Activated CD8-positive, alpha-beta memory T cell treated with anti-CD3 and anti-CD28 coated beads, Interleukin-2, amount 50 U/mL, for 48 hours (primary cell): ENCODE data around the gene TGM3.

Experiments used
- DNase-seq: peaks from one replicate; pipeline ENCODE4 v3.0.0-alpha.2; 2020

Gene TGM3

DNA sequence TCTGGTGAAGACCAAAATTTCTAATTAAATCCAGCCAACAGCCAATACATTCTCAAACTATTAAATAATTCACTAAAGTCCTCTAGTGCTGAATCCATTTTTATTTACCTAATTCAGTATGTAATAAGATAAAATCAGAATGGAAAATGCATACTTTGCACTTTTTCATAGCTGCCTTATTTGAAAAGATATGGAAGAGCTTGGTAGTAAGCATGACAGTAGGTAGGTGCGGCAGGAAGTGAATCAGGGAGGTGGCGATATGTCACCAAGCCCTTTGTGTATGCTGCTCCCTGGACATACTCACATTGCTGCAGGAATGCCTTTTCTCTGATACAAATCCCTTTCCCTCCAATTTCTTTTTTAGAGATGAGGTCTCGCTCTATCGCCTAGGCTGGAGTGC is 10.2 kb upstream of the TGM3 start:
- DNase-seq: no peak

DNA sequence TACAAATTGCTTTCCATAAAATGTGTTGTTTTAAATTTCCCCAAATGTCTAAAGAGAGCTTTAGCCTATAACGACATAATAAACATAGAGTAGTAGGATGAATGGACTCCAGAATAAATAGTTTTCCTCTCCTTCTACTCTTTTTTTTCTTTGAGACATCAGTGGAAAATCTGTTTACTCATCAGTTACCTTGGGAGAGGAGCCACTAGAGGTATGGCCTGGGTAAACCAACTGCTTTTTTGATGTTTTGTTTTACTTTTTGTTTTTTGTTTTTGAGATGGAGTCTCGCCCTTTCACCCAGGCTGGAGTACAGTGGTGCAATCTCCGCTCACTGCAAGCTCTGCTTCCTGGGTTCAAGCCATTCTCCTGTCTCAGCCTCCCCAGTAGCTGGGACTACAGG is 8.3 kb upstream of the TGM3 start:
- no peak for DNase-seq

- no peak for DNase-seq
Measured at GRCh38 chr20:2289475-2289874, 6.3 kb upstream of the TGM3 start.

GRCh38 chr20:2290486-2290885 is 5.3 kb upstream of the TGM3 start:
- no peak for DNase-seq

DNA sequence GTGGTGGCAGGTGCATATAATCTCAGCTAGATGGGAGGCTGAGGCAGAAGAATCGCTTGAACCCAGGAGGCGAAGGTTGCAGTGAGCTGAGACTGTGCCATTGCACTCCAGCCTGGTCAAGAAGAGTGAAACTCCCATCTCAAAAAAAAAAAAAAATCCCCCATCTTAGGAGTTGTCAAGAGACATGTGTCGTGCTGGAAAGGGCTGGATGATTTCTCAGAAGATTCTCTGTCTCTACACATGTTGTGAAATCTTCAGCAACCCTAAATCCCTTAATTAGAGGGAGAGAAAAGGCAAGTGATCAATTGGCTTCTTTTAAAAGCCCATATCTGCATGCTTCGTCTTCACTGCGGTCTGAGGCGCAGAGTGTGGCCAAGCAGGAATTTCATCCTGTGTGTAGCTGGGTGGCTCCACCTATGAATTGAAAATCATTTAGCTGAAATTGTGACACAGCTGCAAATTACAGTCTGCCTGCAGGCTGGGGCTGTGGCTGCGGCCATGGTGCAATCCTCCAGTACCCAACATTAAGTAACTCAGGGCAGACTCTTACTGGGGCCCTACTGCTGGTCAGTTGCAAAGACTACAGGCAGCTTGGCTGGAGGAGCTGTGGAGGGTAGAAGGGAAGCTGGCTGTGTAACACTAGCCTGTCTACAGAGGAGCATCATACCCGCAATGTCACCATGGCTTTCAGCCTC is 3.2 kb upstream of the TGM3 start:
- no peak for DNase-seq

DNA sequence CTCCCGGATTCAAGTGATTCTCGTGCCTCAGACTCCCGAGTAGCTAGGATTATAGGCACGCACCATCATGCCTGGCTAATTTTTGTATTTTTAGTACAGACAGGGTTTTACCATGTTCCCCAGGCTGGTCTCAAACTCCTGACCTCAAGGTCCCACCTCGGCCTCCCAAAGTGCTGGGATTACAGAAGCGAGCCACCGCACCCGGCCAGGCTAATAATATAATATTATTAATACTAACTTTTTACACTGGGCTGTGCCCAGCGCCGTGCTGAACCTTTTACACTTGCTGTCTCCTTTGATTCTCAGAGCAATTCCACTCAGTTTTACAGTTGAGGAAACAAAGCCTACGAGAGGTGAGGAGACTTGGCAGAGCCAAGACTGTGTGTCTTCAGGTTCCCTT is 2.3 kb upstream of the TGM3 start:
- DNase-seq: no peak

DNA sequence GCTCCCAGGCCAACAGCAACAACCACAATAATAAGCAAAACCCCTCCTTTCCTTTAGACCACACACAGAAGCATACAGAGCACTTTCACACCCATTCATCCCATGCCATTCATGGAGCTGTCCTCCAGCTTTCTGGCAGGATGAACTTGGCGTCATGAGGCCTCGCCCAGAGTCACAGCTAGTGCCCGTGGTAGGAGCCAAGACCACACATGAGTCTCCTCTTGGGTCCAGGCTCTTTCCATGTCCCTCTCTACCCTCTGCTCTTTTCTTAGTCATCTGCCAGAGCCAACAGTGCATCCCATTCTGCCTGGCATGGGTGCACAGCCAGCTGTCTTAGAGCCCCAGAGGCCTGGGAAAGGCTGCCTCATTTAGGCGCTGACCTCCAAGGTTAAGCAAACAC is 1.8 kb upstream of the TGM3 start:
- no peak for DNase-seq

- DNase-seq: no peak
Measured at GRCh38 chr20:2295286-2295685, 515 bp upstream of the TGM3 start.

DNA sequence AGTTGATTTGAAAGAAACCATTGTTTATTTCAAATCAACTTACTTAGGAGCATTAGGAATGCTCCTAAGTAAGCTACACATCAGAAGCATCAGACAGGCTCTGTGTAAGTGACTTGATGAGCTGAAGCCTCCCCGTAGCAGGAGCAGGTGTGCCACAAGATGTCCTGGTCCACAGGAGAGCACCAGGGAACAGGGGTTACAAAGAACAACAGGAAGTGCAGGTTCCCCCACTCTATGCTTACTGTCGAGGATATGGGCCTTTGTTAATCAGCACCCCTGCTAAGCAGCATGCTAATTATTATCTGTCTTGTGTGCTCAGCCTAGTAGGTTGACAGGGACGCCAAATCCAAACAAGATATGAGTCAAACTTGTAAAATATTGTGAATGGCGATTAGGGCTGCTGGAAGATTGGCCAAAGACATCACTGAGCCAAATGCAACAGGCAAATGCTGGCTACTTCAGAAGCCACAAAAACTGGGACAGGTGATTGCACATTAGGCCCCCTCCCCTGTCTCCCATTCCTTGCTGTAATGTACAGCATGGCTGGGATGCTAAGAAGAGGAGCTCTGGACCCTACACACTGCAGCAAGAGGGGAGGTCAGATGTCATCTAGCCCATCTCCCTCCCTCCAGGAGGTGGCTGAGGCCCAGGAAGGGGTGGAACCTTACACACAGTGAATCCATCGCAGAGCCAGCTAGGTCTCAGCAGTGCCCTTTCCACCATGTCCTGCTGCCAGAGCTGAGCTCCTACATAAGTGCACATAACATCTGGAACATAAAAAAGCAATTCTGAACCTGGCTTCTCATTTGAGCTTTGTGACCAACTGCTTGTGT is 939 bp downstream of the TGM3 start:
- no peak for DNase-seq

- no peak for DNase-seq
Measured at GRCh38 chr20:2297357-2297728, 1.5 kb downstream of the TGM3 start.

DNA sequence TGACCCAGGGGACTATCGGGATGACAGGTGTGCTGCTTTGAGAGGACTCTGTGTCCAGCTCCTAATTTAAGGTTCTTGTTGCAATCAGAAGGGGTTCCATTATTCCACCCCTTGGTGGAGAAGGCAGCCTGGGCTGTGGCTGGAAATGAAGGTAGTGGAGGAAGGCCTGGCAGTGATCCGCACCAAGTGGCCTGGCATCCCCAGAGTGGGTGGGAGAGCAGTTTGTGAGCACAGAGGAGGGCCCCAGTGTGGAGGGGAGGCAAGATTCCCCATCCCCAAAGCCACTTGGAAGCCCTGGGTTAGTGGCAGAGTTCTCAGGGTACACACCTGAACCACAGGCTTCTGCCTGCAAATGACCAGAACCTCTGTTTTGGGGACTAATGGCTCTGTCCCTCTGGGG is 2.3 kb downstream of the TGM3 start:
- DNase-seq: no peak

DNA sequence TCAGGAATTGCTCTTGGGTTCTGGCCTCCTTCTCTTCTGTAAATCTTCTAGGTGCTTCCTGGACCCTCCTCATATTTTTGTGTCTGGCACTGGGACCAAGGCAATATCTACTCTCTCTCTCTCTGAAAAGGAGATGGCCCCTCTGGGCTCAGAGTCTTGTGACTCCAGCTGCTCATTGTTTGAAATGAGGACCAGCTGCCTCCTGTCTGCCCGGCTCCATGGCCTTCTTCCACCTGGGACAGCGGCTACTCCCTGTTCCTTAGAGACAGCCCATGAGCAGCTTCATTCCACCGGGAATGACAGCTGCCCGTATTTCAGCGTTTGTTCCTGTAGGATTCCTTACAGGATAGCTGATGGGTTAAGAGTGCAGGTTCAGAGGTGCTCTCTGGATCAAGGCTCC is 2.9 kb downstream of the TGM3 start:
- no peak for DNase-seq

- no peak for DNase-seq
Measured at GRCh38 chr20:2299301-2299700, 3.5 kb downstream of the TGM3 start.

GRCh38 chr20:2300002-2300401 is 4.2 kb downstream of the TGM3 start:
- no peak for DNase-seq

- DNase-seq: no peak
Measured at GRCh38 chr20:2300420-2300819, 4.6 kb downstream of the TGM3 start.

GRCh38 chr20:2301164-2301622 is 5.4 kb downstream of the TGM3 start:
- DNase-seq: no peak

DNA sequence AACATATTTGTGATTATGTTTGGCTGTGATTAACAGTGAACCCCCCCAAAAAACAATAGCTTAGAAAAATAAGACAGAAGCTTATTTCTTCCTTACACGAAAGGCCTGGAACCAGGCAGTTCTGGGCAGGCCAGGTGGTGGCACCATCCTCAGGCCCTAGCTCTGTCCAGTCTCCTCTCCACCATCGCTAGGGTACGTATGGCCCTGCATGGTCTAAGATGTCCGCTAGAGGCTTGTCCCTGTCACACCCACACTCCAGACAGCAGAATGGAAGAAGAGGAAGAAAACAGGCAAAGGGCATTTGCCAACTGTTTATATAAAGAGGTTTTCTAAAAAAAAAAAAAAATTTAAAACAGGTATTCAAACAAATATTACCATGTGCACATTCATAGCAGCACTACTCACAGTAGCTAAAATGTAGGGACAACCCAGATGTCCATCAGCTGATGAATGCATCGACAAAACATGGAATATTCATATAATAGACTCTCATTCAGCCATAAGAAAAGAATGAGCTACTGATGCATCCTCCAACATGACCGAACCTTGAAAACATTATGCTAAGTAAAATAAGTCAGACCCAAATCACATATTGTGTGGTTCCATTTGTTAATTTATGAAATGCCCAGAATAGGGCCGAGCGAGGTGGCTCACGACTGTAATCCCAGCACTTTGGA is 6.7 kb downstream of the TGM3 start:
- DNase-seq: no peak

DNA sequence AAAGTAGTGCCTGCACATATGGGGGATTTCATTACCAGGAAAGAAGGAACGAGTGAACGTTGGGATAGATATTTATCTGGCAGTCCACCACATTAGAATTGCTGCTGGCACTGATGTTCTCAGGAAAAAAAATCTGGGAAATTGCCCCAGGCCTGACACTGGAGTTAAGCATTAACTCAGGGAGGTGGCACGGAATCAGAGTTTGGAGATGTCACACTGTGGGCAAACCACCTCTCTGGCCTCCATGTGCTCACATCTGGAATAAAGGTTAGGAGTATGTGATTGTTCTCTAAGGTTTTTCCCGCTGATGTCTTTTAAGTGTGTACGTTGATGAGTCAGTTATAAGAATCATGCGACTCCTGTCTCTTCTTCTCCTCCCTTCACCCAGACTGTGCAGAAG is 7.9 kb downstream of the TGM3 start:
- no peak for DNase-seq

- no peak for DNase-seq
Measured at GRCh38 chr20:2304180-2304579, 8.4 kb downstream of the TGM3 start.

DNA sequence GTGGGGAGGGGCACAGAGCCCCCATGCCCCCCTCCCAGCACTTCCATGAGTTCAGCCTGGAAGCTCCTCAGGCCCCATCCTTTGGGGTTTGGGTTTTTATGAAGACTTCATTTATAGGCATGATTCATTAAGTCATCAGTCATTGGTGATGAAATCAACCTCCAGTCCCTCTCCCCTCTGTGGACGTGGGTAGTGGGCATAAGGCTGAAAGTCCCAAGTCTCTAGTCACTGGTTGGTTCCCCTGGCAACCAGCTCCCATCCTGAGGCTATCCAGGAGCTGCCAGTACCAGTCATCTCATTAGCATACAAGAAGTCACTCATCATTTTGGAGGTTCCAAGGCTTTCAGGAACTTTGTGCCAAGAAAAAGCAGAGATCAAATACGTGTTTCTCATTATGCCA is 9.2 kb downstream of the TGM3 start:
- DNase-seq: no peak

GRCh38 chr20:2305479-2305878 is 9.7 kb downstream of the TGM3 start:
- DNase-seq: no peak

DNA sequence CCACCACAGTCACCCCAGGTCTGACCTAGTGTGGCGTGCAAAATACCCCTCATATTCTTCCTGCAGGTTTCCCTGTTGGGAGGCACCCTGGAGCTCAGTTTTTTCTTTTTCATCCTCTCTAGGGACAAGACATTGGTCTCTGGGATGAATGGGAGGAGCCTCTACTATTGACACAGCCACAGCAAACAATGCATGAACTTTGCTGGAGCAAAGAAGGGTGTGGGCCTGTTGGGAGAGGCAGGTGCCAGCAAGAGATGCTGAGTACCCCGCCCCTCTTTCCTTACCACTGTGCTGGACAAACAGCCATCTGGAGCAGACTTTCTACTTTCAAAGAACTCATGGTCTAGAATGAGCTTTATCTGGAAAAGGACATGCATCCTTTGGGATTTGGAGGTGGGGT is 10.1 kb downstream of the TGM3 start:
- no peak for DNase-seq

GRCh38 chr20:2307136-2307535 is 11.3 kb downstream of the TGM3 start:
- DNase-seq: no peak

DNA sequence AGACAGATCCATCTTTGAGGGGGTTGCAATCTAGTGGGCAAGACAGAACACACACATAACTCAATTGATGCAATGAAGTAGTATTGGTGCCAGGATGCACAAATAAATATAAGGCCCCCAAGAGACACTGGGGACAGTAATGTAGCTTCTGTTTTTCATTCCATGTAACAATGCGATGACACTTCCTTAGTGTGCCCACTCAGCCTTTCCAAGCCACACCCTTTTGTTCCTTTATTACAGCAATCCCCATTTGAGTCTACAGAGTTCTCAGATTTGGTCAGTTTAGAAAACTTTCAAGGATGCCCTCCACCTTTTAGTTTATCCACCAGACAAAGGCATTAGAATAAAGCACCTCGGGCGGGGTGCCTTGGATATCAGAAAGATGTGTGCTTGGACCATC is 15.5 kb downstream of the TGM3 start:
- no peak for DNase-seq
